Activated CD8-positive, alpha-beta memory T cell treated with anti-CD3 and anti-CD28 coated beads, Interleukin-2, amount 50 U/mL, for 4 hours (primary cell): ENCODE results near the gene SPG11.
"Not testable (repeated sequence)": the region's sequence is repeated elsewhere in the genome, so short reads cannot be mapped to it uniquely, and the experiment has no call there.

Source experiments
- DNase-seq: peaks from one replicate; pipeline ENCODE4 v3.0.0-alpha.2; 2020

Gene SPG11

DNA sequence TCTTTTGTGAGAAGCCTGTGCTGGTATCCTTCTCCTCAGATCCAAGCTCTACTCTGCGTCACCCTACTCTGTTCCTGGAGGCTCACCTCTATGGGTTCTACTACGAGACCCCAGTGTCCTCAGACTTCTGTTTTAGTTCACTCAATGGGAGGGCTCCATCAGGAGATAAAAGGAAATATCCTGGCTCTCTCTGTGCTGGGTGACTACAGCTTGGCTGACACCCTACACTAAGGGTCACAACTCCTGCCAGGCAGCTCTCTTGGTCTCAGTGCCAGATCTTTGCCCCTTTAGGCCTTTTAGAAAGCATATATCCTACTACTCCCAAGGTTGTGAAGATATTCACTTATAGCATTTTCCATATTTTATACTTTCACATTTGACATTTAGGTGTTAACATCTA is 46.5 kb downstream of the SPG11 start:
- DNase-seq: no peak

DNA sequence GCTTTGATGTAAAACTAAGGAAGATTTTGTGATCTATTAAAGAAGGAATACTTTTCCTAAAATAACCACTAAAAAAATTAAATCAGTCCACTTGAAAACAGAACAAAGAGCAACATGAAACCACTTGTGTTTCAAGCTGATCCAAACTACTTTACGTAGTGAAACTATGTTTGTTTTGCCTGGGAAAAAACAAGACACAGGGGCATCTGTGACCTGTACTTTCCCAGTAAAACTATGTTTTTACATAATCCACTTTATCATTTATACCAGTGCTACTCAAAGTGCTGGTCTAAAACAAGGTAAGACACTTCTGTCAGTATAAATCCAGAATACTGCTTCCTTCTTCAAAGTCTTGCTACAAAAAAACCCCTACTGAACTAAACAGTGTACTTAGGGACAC is 56.7 kb downstream of the SPG11 start:
- no peak for DNase-seq

DNA sequence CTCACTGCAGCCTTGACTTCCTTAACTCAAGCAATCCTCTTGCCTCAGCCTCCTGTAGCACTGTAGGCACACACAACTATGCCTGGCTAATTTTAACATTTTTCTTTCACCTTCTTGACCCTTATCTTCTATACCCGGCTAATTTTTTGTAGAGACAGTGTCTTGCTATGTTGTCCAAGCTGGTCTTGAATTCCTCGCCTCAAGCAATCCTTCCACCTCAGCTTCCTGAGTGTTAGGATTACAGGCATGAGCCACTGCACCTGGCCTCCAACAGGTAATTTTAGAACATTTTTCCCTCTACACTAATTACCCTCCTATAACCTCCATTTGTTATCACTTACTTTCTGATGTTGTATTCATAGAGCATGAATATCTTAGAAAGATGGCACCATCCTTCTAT is 60.3 kb downstream of the SPG11 start:
- DNase-seq: no peak

DNA sequence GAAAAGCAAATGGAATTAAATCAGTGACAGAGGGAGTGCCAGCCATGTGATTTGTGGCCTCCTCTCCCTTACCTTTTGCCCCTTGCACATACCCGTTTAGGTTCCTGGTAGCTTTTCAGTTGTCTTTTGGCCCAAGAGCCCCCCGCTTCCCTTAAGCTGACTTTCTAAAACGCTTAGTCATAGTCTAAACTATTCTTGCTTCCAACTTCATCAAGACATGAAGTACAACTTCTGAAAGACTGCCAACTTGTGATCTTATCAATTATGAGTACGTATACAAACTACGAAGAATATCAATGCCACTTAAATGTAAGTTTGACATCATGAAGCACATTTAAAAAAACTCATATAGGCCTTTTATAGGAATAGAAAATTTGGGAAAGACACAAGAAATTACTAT is 64.6 kb downstream of the SPG11 start:
- DNase-seq: no peak

DNA sequence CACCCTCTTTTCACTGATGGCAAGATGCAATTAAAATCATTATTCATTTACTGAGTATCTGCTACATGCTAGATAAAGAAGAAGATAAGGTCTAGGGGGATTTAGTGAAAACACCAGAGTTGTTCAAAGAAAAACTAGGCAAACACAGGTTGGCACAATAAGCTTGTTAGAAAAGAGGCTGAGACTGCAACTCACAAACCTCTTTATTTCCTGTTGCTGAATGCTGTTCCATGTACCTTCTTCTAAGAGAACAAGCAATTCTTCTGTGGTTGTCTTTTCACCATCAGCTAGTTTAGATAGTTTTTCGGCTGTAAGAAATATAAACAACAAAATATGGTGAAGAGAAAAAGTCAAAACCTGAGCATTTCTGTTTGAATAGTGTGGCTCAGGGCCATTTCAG is 65.4 kb downstream of the SPG11 start:
- no peak for DNase-seq

DNA sequence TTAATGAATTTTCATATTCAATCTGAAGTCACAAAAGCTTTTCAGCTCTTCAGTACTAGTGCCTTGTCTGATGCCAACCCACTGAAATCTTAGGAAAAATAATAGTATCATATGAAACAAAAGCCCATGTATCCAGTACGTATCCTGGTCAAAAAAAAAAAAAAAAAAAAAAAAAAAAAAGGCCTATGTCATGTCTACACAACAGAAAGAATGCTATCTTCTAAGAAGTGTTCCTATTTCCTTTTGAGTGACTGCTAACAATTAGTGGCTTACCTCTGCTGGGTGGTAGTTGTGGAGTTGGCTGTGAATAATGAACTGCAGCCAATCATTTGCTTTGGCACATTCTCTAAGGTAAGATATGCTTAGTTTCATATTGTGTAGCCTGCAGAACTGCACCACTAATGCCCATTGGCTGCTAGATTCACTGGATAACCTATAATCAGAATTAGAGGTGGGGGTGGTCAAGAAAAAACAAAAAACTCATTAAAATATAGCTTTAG is 66.9 kb downstream of the SPG11 start:
- no peak for DNase-seq

DNA sequence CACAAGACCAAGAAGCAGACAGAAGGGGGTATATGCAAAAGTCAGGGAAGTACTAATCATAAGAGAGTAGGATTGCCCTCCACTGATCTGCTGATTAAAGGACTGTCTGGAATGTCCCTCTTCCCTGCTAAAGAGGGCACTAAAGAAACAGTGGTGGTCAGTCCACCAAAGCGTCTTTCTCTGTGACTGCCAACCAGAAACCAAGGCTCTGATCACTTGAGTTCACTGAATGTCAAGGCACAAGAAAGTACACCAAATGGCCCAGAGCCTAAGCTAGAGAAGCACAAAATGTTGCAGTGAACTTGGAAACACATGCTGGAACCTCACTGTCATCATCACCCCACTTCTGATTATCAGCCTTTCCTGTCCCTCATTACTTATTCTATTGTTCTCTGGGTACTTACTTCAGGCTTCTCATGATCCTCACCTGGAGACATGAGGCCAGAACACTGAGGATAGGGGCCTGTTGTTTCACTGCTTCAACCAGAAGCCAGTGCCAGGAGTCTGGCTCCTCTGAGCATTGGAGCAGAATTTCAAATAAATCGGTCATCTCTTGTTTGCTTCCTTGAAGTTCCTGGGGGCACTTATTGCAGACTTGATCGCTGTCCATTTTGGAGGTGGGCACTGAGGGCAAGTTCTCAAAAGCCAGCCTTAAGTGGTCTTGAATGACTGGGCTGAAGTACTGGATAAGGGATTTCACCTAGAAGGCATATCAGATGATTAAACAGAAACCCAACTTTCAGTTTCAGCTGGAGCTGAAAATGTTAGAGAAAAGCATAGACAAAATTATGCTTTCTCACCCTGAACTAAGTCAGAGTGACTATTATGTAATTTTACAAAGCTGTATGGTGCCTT is 67.6 kb downstream of the SPG11 start:
- no peak for DNase-seq

DNA sequence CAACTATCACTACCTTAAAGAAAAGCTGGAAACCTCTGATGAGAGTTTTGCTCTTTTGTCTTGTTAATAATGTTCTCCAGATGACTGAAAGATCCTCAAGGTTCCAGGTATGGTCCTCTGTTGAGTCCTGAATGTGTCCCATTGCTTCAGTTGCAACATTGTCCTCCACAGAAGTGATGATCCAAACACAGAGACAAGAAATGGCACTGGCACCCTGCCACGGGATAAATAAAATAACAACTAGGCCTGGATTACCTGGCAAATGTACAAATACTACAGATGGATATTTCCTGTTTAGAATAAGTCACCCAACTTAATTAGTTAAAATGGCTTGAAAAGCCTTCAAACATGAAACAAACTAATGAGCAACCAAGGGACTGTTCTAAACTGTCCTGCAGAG is 68.2 kb downstream of the SPG11 start:
- no peak for DNase-seq

DNA sequence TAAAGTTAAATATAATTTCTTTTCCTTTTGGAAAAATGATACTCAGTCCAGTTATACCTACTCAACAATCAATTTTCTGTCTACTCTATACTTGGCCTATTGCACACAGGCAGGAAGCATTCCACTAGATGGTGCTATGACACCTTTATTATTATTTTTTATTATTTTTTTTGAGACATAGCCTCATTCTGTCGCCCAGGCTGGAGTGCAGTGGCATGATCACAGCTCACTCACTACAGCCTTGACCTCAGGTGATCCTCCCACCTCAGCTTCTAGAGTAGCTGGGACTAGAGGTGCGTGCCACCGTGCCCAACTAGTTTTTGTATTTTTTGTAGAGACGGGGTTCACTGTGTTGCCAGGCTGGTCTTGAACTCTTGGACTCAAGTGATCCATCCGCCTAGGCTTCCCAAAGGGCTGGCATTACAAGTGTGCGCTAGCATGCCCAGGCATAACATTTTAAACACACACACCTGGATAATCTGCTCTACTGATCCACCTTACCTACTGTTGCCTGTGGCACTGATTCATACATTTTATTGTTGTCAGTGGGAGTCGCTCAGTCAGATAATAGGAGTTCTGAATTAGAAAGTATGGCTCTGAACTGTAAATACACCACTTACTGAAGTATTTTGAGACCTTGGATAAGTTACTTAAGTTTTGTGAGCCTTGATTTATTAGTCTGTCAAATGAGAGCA is 70.3 kb downstream of the SPG11 start:
- DNase-seq: no peak

DNA sequence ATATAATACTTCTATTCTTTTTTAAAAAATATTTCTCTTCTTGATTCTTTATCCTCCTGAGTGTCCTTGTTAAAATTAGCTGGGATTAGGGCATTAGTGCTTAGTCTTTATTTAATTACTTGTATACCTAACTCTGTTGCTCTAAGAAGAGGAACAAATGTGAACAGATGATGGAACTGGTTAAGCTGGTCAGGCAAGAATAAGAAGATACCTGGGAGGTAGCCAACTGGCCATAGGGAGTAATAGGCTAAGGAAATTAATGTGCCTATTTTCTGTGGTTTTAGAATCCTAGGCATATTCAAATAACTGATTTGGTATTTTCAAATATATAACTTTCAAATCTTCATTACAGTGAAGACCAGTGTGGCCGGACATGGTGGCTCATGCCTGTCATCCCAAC is 72.1 kb downstream of the SPG11 start:
- DNase-seq: no peak

DNA sequence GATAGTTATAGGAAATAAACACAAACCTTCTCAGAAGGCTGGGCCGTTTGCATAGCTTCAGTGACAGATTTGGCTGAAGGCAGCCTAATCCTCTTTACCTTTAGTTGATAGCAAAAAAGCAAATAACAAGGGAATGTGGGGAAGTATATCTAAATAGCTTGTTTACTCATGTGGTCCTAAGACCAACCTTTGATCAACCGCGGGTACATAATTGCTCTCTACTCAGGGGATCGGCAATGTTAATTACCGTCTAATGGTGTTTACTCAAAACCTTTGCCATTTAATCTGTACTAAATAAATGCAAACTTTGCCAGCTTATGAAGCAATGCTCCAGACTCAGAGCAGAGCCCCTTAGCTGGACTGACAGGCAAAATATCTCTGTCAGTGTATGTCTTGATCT is 74.9 kb downstream of the SPG11 start:
- no peak for DNase-seq

DNA sequence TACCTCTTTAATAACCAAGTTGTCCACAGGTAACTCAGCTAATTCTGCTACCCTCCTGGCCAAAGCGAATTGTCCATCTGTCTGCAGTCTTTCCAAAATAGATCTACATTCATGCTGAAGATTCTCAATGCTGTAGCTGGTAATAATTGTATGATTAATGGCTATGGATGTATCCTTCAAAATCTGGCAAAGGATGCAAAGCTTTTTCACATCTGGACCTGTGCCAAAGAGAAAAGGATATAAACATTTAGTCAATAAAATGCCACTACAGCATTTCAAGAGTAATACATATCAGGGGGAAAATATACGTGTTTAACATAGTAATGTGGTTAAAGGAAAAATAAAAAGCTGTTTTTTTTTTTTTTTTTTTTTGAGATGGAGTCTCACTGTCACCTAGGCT is 77.8 kb downstream of the SPG11 start:
- DNase-seq: no peak

DNA sequence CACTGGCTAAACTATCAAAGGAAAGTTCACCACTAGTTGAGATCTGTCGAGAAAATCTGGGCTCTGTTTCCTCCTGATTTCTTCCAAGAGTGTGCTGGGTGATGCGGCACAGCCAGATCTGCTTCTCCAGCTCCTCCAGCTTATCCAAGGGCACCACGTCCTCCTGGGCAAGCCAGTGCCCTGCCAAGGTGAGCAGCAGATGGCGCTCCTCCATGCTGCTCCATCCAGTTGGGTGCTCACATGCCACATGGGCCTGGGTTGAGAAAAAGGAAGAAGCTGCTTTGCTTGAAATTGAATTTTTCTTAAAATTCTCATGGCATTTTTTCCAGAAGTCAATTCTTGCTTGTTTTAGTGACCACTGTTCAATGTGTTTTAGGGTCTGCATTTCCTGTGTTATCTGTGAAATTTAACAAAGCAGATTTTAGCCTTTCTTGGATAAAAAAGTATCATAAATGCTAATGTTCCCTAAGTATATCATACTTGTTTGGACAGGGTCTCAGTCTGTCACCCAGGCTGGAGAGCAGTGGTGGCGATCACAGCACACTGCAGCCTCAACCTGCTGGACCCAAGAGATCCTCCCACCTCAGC is 79.2 kb downstream of the SPG11 start:
- peak; percentile 56 for DNase-seq

DNA sequence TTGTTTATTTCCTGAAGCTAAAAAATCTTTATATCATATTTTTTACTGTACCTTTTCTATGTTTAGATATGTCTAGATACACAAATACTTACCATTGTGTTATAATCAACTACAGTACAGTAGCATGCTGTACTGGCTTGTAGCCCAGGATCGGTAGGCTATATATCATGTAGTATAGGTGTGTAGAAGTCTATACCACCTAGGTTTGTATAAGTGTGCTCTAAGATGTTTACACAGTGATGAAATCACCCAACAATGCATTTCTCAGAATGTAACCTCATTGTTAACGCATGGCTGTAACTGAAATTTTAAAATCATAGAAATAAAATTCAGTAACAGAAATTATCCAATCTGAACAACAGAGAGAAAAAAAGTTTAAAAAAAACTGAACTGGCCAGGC is 83.4 kb downstream of the SPG11 start:
- DNase-seq: no peak

DNA sequence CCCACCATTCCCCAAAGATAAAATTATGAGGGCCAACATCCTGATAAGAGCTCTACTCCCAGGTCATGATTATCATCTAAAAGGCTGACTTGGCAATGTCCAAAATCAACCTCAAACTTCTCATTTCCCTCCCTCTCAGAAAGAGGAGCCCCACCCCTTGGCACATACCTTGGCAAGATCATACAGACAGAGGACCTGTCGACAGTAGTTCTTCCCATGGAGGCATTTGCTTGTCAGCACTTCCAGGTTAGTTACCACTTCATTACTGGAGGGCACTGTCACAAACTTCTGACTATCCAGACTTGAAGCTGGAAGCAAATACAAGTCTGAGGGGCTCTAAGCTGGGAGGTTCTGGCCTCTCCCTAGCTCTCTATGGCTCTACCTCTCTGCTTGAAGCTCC is 88.7 kb downstream of the SPG11 start:
- DNase-seq: no peak

DNA sequence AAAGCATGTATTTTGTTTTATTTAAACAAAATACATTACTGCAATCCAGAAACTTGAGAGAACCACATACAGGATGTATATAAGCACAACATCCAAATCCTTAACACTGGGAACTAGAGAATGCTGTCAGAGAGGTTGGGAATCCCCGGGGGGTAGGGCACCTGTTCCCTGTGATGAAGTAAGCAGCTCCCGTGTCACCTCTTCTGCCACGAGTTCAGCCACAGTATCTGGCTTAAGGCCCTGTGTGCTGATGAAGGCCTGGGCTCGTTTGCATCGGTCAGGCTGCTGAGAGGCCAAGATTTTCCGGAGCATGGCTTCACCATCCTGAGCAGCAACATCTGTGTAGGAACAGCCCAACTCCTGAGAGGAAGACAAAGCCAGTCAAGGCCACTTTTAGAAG is 90.1 kb downstream of the SPG11 start:
- DNase-seq: no peak

DNA sequence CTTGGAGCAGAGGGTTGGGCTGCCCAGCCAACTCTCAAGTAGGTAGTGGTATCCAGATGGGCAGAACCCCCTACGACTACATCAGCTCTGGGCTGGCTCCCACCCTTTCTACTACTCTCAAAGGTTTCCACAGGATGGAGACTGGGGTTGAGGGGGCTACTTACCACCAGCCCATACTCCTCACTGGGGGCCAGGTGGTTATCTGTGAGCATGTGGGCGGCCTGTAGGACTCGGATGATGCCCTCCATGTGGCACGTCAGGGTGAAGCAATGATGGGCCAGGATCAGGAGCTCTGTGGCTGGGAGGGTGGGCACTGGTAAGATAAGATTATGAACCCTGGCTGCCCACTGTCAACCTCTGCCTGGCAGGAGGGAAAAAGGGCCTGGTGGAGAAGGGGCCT is 93.1 kb downstream of the SPG11 start:
- no peak for DNase-seq

DNA sequence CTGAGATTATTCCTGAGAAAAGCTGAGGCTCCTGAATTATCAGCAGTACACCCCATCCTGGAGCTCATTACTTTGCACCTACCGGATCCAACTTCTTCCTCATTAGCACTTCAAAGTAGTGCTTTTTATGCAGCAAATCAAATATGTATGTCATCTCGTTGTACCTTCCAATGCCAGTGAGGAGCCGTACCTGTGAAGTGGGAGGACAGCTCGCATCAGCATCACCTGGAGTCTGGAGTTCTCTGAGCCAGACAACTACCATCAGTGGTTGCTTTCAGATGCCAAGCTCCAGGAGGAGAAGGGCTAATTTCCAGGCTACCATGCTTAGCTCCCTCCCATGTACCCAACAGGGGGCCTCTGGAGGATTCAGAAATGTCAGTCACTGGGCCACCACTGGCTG is 94.1 kb downstream of the SPG11 start:
- DNase-seq: no peak

DNA sequence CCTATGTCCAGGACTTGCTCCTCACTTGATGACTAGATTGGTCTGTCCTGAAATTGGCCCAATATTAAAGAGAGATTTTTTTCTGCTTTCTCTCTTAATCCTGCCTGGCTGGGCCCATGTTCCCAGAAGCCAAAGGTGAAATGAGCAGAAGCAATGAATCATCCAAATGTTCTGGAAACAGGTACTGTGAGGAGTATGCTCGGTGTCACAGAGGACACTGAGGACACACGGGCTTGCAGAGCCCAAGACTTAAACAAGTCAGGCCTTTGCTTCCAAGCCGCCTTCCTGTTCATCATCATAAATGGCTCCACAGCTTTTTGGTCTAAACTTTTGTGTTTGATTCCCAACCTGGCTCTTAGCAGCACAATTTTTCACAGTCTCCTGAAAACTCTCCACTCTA is 95.1 kb downstream of the SPG11 start:
- DNase-seq: no peak

DNA sequence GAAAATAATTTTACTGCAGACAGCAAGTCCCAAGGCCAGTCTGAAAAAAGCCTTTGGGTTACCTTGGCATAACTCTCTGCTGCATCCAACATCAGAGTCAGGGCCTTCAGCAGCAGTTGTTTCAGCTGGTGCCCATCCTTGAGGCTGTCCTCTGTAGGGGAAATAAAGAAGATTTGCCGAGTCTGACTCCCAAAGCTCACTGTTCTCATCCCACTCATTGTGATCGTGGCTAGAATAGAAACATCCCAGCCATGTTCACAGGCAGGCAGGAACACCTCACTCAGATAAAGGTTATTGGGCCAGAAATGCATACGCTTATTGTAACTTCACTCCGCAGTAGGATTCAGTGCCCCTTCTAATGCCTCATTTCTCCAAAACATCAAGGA is 97.3 kb downstream of the SPG11 start:
- DNase-seq: no peak

DNA sequence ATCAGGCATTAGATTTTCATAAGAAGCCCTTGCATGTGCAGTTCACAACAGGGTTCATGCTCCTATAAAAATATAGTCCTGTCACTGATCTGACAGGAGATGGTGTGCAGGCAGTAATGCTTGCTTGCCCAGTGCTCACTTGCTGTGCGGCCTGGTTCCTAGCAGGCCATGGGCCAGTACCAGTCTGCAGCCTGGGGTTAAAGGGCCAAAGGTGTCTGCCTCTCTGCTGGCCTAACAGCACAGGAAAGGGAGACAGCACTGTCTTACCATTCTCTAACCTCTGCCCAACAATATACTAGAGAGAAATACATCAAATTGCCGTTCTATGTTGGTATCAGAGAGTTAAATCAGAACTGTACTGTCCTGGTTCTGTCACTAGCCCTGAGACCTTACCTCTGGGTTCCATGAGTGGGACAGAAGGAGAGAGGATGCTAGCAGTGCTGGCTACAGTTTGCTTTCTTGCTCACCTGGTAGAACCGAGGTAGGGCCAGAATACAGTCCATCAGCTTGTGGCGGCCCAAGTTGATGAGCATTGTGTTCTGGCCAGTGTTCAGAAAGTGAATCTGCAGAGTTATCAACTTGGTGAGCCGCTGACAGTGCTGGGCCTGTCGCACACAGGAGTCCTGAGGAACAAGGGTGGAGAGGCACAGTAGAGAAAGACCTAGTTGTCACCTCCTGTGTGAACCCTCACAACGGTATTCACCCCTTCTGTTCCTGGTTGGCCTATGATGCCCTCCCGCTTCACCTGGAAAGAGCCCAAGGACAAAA is 97.9 kb downstream of the SPG11 start:
- no peak for DNase-seq

DNA sequence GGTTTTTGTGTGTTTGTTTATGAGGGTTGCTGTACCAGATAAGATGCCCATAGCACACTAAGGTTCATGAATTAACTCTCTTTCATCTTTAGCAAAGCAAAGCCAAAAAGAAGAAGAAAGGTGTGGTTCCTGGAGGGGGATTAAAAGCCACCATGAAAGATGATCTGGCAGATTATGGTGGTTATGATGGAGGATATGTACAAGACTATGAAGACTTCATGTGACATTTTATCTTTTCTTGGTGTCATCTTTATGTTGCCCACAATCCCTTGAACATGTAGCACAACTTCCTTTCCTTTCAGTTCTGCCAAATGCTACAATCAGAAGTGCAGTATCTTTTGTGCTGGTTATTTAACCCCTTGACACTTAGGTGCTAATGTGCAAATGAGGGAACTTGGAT is 102.5 kb downstream of the SPG11 start:
- not testable (repeated sequence) for DNase-seq
